Activated CD8-positive, alpha-beta T cell treated with anti-CD3 and anti-CD28 coated beads for 36 hours (primary cell): Measurements from ENCODE around the gene SEMA4A. TPM values are rescaled to one million over a fixed set of nuclear protein-coding genes. Genes with fewer than 3 reads are reported as not detected.
A peak's percentile ranks its signal among the peaks of the same experiment; 100 is the strongest.
"Not testable (repeated sequence)": the region's sequence is repeated elsewhere in the genome, so short reads cannot be mapped to it uniquely, and the experiment has no call there.

Source experiments
- ATAC-seq: fragments of 200-7000 bp; cut with Tn5 transposase; one replicate; pipeline ENCODE4 v1.10.0; 2021; ENCODE audit warnings: mild to moderate bottlenecking, moderate library complexity
- CTCF ChIA-PET: fragments of 350-600 bp; sonication (Branson Sonifier 250); formaldehyde crosslinking; loops from one replicate; lab custom pipeline; 2021; ENCODE audit warnings: antibody characterized with exemption; lab: Charles Lee
- POLR2A ChIA-PET: fragments of 350-600 bp; sonication (Branson Sonifier 250); formaldehyde crosslinking; loops from one replicate; lab custom pipeline; 2021; ENCODE audit warnings: antibody characterized with exemption; lab: Charles Lee
- DNase-seq: peaks from one replicate; pipeline ENCODE4 v3.0.0-alpha.2; 2020
- H3K27ac Mint-ChIP-seq: one replicate; pipeline ENCODE4 v1.8.0; 2021; ENCODE audit warnings: mild to moderate bottlenecking, mixed read lengths
- H3K27me3 Mint-ChIP-seq: one replicate; pipeline ENCODE4 v1.8.0; 2021; ENCODE audit warnings: mixed read lengths
- H3K36me3 Mint-ChIP-seq: one replicate; pipeline ENCODE4 v1.8.0; 2021; ENCODE audit warnings: low read depth, mixed read lengths
- H3K4me1 Mint-ChIP-seq: one replicate; pipeline ENCODE4 v1.8.0; 2021; ENCODE audit warnings: low read depth, mixed read lengths
- H3K4me3 Mint-ChIP-seq: one replicate; pipeline ENCODE4 v1.8.0; 2021; ENCODE audit warnings: mild to moderate bottlenecking, moderate library complexity, mixed read lengths
- H3K9me3 Mint-ChIP-seq: one replicate; pipeline ENCODE4 v1.8.0; 2021; ENCODE audit warnings: mixed read lengths
- CTCF ChIP-seq: fragments of 200-600 bp; IDR thresholded peaks from one replicate; pipeline ENCODE4 v1.8.0; 2022; ENCODE audit warnings: antibody characterized with exemption, mild to moderate bottlenecking
- intact Hi-C: fragments of 100-400 bp; cut with micrococcal nuclease; formaldehyde crosslinking; loops from one replicate; pipeline ENCODE4 v1.10.0; 2022
- total RNA-seq, 2 experiments: library from RNA; stranded (reverse); gene quantifications; one replicate each; pipeline ENCODE4 v1.2.3, GENCODE V29; 2021

The SEMA4A gene
- total RNA-seq, 2 experiments from 2014 or later: 23.8 to 24.7 TPM

DNA sequence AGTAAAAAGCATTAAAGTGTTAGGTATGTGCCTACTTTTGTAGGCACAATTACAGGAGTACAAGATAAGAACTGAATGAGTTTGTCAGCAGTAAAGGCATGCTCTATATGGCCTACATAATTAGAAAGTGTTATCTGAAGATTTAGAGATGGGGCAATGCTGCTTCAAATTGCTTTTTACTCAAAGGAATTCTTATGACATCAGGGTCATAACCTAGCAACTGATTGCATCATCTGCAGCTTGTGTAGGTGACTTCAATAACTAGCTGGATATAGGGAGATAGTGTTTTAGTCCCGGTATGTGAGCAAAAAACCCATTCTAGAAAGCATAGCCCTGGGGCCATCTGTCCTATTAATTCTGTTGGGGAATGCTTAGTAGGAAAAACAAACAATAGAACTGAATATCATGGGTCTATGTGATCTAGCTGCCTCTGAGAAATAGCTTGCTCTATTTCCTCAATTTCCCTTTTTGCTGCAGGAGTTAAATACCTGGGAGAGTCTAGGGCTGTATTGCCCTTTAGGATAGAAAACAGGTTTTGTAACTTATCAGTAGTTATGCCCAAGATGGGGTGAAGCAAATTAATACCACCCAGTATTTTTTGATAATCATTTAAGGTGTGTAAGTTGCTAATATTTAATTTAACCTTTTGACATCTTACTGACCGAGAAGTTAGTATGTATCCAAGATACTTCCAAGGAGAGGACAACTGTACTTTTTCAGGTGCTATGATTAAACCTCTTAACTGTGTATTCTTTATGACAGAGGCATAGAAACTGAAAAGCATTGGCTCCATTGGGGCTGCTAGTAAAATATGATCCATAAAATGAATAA, 33.2 kb downstream of the SEMA4A start:
- ATAC-seq, H3K9me3 Mint-ChIP-seq, H3K36me3 Mint-ChIP-seq, intact Hi-C loops, DNase-seq, H3K27ac Mint-ChIP-seq, H3K4me1 Mint-ChIP-seq, H3K4me3 Mint-ChIP-seq, H3K27me3 Mint-ChIP-seq: not testable (repeated sequence)
- ChIA-PET POLR2A (interaction anchor here (1.7 kb wide), 1 partner anchor 26 kb away, joined by 3 read pairs; the partner anchor contains the start of gene PMF1), CTCF (interaction anchor here (1.1 kb wide), 1 partner anchor 21 kb away, joined by 3 read pairs; no protein-coding TSS in a partner anchor)

DNA sequence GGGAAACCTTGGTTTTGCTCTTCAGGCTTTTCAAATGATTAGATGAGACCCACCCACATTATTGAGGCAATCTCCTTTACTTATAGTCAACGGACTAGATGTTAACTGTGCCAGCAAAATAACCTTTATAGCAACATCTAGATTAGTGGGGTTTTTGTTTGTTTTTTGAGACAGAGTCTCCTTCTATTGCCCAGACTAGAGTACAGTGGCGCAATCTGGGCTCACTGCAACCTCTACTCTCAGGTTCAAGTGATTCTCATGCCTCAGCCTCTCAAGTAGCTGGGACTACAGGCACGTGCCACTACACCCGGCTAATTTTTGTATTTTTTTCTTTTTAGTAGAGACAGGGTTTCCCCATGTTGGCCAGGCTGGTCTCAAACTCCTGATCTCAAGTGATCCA, 36.9 kb downstream of the SEMA4A start:
- CTCF ChIA-PET, H3K4me3 Mint-ChIP-seq, DNase-seq, H3K9me3 Mint-ChIP-seq, H3K27me3 Mint-ChIP-seq, H3K27ac Mint-ChIP-seq, POLR2A ChIA-PET, ATAC-seq, intact Hi-C loops: not testable (repeated sequence)
- H3K4me1 Mint-ChIP-seq: peaks cover 24% of the 10 kb centered on the region
- H3K36me3 Mint-ChIP-seq: peaks cover 12% of the 10 kb centered on the region

DNA sequence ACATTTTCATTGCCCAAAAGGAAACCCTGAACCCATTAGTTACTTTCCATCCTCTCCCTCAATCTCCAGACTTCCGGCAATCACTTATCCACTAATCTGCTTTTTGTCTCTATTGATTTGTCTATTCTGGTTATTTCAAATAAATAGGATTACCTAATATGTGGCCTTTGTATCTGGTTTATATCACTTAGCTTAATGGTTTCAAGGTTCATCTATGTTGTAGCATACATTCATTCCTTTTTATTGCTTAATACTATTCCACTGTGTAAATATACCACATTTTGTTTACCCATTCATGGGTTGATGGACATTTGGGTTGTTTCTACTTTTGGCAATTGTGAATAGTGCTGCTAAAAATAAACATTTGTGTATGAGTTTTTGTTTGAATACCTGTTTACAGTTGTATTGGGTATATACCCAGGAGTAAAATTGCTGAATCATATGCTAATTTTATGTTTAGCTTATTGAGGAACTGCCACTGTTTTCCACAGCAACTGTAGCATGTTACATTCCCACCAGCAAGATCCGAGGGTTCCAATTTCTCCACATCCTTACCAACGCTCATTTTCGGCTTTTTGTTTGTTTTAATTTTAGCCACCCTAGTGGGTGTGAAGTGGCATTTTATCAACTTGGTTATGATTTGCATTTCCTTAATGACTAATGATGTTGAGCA, 38.0 kb downstream of the SEMA4A start:
- H3K36me3 Mint-ChIP-seq: peaks cover 23% of the 10 kb centered on the region
- H3K4me1 Mint-ChIP-seq: peaks cover 36% of the 10 kb centered on the region
- H3K4me3 Mint-ChIP-seq: no peak overlapping the region
- ChIA-PET CTCF (interaction anchor here (1.0 kb wide), 1 partner anchor 33 kb away, joined by 3 read pairs; no protein-coding TSS in a partner anchor), POLR2A (interaction anchor here (1.7 kb wide), 1 partner anchor 14 kb away, joined by 4 read pairs; no protein-coding TSS in a partner anchor)
- H3K9me3 Mint-ChIP-seq: peaks cover 6% of the 10 kb centered on the region
- TF ChIP-seq CTCF: no peak
- no peaks in the 10 kb centered on the region for H3K27me3 Mint-ChIP-seq
- ATAC-seq (no peak), DNase-seq (no peak)
- H3K27ac Mint-ChIP-seq: no peak overlapping the region
- intact Hi-C loops: no loop called here

- Mint-ChIP-seq H3K9me3 (peaks cover 1% of the 10 kb centered on the region), H3K27ac (peak overlapping the region; percentile 97), H3K27me3 (no peaks in the 10 kb centered on the region), H3K4me1 (peaks cover 52% of the 10 kb centered on the region), H3K36me3 (peaks cover 35% of the 10 kb centered on the region), H3K4me3 (no peak overlapping the region)
- TF ChIP-seq CTCF: no peak
- no peak for DNase-seq
- intact Hi-C loops: loop anchor here (2.0 kb wide), 1 partner anchor 26 kb away; no protein-coding TSS in a partner anchor
- ChIA-PET POLR2A (interaction anchor here (1.1 to 12.8 kb wide), 5 partner anchors 10 to 45 kb away, joined by 4 to 177 read pairs (median 7); partner anchors contain the start of gene PMF1), CTCF (interaction anchor here (0.6 to 2.4 kb wide), 5 partner anchors 20 to 127 kb away, joined by 3 to 16 read pairs (median 3); no protein-coding TSS in a partner anchor)
- ATAC-seq: no peak
Measured at GRCh38 chr1:156193208-156193487, 39.8 kb downstream of the SEMA4A start.

GRCh38 chr1:156193488-156194299, 40.3 kb downstream of the SEMA4A start, which contains the start of gene SLC25A44:
Gene SLC25A44, plus strand, starts transcription at chr1:156194104. Its CDS starts 5,744 bp downstream, at chr1:156199848.
- Mint-ChIP-seq H3K27me3 (no peaks in the 10 kb centered on the region), H3K27ac (peak within 1 kb of the TSS; percentile 97), H3K4me3 (no peak within 1 kb of the TSS), H3K4me1 (peaks cover 57% of the 10 kb centered on the region), H3K9me3 (peaks cover 1% of the 10 kb centered on the region), H3K36me3 (peaks cover 37% of the 10 kb centered on the region)
- no peak for TF ChIP-seq CTCF
- ChIA-PET POLR2A (interaction anchor here (1.1 to 12.8 kb wide), 6 partner anchors 11 to 45 kb away, joined by 4 to 177 read pairs (median 6); partner anchors contain the start of gene PMF1), CTCF (interaction anchor here (0.6 to 2.4 kb wide), 9 partner anchors 19 to 127 kb away, joined by 3 to 16 read pairs (median 5); partner anchors contain the start of gene PMF1)
- DNase-seq (peak; percentile 98), ATAC-seq (peak; percentile 95)
- intact Hi-C loops: loop anchor here (2.0 kb wide), 1 partner anchor 25 kb away; no protein-coding TSS in a partner anchor
